ENCODE measurements around the gene ABCB6.

GRCh38 chr2:219250049-219250781, 31.5 kb upstream of the ABCB6 start:
- no peak for TF ChIP-seq CTCF (tag by site-specific recombination; IDR thresholded peaks at IDR 0.05)
- TF ChIP-seq REST (tag by site-specific recombination; IDR thresholded peaks at IDR 0.05), result no peak
- TF ChIP-seq ZNF747 (tag by site-specific recombination; IDR thresholded peaks at IDR 0.05), result no peak
- TF ChIP-seq ZNF704 (tag by site-specific recombination; IDR thresholded peaks at IDR 0.05), result no peak
- TF ChIP-seq ZNF76 (tag by site-specific recombination; IDR thresholded peaks at IDR 0.05; ENCODE audit: borderline replicate concordance, low read depth), result no peak
- no peak for TF ChIP-seq SP3 (tag by site-specific recombination; IDR thresholded peaks at IDR 0.05)
- no peak for TF ChIP-seq ZNF140 (tag by site-specific recombination; IDR thresholded peaks at IDR 0.05)
